Fibroblast of the aortic adventitia (primary cell): ENCODE data around the gene SUSD1. TPM values are rescaled to one million over a fixed set of nuclear protein-coding genes. Genes with fewer than 3 reads are reported as not detected.
A peak's percentile ranks its signal among the peaks of the same experiment; 100 is the strongest.
"Not testable (repeated sequence)": the region's sequence is repeated elsewhere in the genome, so short reads cannot be mapped to it uniquely, and the experiment has no call there.

Source experiments
- DNase-seq: peaks from one replicate; pipeline ENCODE4 v3.0.0-alpha.2; 2010; ENCODE audit warnings: low read depth
- H3K4me3 ChIP-seq: 2 replicates; pipeline ENCODE4 v1.5.1; 2011; ENCODE audit warnings: low read depth, mild to moderate bottlenecking, control low read depth, low read length, moderate library complexity
- total RNA-seq: library from RNA; depleted of rRNA; stranded (reverse); fragments of >200 nt; gene quantifications from 2 replicates; pipeline ENCODE4 v1.2.3, GENCODE V29; 2012; ENCODE audit warnings: low replicate concordance
- TF ChIP-seq, protein P1 (sequence below): IDR thresholded peaks from 2 replicates; pipeline ENCODE4 v1.5.1; 2011; ENCODE audit warnings: mild to moderate bottlenecking, low read length, control low read depth, inconsistent platforms; ENCODE audit not compliant: insufficient read depth

The SUSD1 gene
- total RNA-seq, 1 donor, result 16.4 TPM

DNA sequence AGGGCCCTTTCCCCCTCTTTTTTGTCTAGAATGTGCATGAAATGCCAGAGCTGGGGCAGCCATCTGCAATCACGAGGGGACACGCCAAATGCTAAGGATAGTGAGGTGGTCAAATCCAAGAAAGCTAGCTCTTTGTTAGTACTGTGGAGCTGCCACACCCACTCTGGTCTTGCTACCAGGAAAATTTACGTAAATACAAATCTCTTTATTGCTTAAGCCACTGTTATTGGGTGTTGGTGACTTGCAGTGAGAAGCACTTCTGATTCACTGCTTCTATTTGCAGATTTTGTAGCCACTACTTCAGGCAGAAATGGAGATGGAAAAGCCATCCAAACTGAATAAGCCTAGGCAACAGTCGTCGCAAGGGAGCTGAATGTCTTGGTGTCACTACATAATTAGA is 25.6 kb upstream of the SUSD1 start:
- DNase-seq, result no peak
- H3K4me3 ChIP-seq, result no peak overlapping the region
- TF ChIP-seq, protein P1, sequence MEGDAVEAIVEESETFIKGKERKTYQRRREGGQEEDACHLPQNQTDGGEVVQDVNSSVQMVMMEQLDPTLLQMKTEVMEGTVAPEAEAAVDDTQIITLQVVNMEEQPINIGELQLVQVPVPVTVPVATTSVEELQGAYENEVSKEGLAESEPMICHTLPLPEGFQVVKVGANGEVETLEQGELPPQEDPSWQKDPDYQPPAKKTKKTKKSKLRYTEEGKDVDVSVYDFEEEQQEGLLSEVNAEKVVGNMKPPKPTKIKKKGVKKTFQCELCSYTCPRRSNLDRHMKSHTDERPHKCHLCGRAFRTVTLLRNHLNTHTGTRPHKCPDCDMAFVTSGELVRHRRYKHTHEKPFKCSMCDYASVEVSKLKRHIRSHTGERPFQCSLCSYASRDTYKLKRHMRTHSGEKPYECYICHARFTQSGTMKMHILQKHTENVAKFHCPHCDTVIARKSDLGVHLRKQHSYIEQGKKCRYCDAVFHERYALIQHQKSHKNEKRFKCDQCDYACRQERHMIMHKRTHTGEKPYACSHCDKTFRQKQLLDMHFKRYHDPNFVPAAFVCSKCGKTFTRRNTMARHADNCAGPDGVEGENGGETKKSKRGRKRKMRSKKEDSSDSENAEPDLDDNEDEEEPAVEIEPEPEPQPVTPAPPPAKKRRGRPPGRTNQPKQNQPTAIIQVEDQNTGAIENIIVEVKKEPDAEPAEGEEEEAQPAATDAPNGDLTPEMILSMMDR, result no peak

DNA sequence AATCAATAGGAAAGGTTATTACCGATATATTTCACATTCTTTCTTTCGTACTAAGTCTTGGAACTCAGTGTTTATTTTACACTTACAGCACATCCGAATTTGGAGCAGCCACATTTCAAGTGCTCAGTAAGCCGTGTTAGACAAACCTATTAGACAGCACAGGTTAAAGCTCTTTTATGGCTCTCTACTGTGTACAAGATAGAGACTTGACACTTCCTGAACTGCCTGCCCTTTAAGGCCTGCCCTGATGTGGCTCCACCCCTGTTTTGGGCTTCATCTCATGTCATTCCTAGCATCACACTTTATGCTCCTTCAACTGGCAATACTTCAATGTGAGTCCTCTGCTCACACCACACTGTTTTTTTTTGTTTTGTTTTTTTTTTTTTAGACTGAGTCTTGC is 23.5 kb upstream of the SUSD1 start:
- no peak for DNase-seq
- no peak overlapping the region for H3K4me3 ChIP-seq
- TF ChIP-seq, protein P1, result no peak

- TF ChIP-seq, protein P1, result no peak
- DNase-seq, result peak; percentile 81
- no peak overlapping the region for H3K4me3 ChIP-seq
These were observed 19.9 kb upstream of the SUSD1 start for GRCh38 chr9:112194969-112195431.

GRCh38 chr9:112193572-112194288 is 18.6 kb upstream of the SUSD1 start:
- no peak for DNase-seq
- TF ChIP-seq, protein P1, result no peak
- H3K4me3 ChIP-seq, result no peak overlapping the region

DNA sequence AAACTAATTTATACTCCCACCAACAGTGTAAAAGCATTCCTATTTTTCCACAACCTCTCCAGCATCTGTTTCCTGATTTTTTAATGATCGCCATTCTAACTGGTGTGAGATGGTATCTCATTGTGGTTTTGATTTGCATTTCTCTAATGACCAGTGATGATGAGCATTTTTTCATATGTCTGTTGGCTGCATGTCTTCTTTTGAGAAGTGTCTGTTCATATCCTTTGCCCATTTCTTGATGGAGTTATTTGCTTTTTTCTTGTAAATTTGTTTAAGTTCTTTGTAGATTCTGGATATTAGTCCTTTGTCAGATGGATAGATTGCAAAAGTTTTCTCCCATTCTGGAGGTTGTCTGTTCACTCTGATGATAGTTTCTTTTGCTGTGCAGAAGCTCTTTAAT is 15.2 kb upstream of the SUSD1 start:
- not testable (repeated sequence) for DNase-seq

GRCh38 chr9:112188884-112189283 is 13.8 kb upstream of the SUSD1 start:
- DNase-seq, result no peak
- no peak overlapping the region for H3K4me3 ChIP-seq
- TF ChIP-seq, protein P1, result no peak

More for the DNA sequence above, 15.2 kb upstream of the SUSD1 start:
- H3K4me3 ChIP-seq, result not testable (repeated sequence)

DNA sequence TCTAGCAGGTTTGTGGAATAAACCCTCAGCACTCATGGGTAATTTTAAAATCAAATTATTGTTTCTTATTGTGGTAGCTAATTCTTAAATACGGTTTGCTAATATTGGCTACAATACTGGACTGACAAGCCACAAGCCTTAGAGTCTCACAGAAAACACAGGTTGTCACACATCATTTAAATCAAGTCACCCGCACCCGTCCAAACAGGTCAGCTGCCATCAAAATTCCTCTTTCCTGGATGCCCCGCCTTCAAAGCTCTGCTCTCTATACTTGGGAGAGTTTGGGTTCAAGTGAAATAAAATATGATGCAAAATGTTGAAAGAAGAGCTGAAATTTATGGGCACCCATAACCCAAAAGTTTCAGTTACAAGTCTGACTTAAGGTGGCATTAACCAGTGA is 12.3 kb upstream of the SUSD1 start:
- TF ChIP-seq, protein P1, result no peak
- H3K4me3 ChIP-seq, result no peak overlapping the region
- no peak for DNase-seq
